Bone marrow (tissue), 2 donors: ENCODE measurements around the gene CDK17.

Source experiments
- DNase-seq, 2 donors: peaks; one replicate each; lab custom pipeline; 2025; lab: John Stamatoyannopoulos, UW

The CDK17 gene

DNA sequence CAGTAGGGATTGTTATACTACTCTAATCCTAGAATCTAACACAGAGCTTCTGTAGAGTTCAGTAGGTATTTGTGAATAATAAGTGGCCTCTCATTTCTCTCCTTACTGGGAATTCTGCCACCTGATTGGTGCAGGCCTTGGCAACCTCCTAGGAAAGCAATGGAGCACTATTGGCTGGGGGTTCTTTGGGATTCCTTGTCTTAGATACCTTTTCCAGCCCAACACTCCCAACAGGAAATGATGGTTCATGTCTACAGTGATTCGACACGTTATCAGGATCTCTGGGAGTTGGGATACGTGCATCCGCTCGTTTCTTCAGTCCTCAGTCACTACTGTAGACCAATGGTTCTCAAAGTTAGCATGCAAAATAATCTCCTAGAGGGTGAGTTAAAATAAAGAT is 138.7 kb downstream of the CDK17 start:
- DNase-seq = no peak

DNA sequence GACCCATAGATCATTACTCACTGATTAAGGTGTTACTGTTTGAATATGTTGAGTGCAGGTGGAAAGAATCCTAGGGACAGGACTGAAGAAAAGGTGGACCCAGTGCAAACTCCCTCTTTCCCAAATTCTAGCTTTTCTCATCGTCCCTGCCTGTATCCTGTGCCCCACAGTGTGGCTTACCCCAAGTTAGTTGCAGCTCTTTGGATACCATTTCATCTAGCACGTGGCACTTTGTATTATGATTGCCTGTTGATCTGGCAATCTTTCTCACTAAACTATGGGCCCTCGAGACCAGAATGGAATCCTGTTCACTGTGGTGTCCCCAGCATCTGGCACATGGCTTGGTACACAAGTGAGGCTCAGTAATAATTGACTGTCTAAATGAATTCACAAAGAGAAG is 139.6 kb downstream of the CDK17 start:
- no peak for DNase-seq

DNA sequence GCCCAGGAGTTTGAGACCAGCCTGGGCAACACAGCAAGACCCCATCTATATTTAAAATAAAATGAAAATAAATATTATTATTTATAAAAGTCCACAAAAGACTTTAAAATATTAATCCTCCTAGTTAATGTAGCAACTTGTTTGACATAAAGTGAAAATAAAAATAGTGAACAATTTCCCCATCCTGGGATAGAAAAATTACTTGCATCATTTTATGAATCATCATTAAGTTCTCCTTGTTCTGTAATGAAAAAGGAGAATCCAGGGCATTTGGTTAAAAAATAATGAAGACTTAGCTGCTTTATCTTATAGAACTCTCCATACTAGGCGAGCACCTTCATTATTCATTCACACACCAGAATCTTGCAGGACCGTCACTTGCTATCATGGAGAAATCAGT is 140.0 kb downstream of the CDK17 start:
- DNase-seq = no peak

DNA sequence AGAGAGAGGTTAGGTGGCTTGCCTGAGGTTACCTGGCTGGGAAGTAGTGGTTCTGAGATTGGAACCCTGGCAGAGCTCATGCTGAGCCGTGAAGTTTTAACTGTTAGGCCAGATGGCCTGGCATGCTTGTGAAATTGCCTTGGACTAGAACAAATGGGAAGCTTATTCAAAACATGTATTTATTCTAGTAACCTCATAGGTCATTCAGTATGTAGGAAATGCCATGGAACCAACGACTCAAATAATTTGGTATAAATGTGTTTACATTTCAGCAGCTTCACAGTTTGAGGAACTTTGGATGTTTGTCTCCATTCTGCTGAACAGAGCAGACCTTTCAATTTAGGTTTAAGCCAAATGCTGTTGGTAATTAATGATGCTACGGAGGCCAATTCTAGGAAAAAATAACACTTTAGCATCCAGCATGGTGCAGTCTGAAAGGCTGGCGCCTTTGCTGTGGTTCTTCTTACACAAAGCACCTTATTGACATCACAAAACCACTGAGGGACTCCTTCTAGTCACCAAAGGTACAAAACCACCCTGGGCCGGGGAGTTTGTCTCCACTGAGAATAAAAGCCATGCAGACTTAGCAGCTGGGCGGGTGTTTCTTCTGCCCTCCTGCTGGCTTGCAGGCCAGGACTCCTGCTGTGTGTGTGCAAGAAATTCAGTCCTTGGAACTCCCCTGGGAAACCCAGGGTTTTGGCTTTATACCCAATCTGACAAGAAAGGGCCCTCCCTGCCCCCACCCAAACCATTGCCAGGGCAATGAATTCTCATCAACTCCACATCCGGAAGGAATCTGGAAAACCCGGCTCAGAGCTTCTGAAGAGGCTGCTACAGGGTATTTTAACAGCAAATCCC is 141.9 kb downstream of the CDK17 start:
- DNase-seq = no peak

DNA sequence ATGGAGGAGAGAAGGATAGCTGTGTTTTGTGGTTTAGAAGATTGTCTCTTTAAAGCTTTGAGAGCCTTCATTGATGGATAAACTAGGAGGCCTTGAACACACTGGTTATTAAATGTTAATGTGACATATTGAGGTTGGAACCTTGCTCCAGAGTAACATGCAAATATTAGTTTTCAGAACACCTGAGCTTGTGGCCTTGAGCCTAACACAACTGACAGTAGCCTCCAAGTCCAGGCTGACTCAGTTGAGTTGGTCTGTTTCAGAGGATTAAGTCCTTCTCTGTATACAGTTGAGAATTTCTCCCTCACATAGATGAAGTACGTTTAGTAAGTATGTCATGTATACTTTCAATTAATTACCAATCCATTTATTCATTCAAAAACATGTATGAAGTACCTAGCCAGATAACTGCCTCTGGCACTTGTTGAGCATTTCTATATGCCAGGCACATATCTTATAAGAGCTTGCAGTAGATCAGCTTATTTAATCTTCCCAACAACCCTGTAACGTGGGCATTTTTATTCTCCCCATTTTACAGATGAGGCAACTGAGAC is 142.6 kb downstream of the CDK17 start:
- DNase-seq = no peak

DNA sequence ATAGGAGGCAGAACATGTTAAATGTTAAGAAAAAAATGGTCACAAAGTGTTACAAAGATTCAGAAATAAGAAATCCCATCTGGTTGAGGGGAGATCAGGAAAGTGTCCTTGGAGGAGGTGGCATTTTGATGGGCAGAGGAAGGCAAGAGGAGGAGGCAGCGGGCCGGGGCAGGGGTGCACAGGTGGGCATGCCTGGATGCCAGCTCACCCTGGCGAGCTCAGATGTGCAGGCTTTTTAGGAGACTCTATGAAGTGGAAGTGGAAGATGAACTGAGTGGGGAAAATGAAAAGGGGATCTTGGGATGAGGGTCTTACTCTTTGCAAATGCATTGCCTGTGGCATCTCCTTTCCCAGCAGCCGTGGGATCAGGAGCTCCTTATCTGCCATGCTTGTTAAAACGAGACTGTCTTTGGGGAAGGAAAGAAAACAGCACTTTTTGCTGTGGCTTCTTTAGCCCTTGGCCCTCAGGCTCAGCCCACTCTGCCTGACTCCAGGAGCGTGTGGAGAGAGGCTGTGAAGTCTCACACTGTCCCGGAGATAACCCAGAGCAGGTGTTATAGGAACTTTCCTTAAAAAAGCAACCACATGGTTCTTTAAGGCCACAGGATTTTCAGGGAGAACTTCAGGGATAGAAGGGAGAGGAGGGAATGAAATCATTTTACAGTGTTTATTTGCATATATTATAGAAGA is 143.4 kb downstream of the CDK17 start:
- DNase-seq = no peak

DNA sequence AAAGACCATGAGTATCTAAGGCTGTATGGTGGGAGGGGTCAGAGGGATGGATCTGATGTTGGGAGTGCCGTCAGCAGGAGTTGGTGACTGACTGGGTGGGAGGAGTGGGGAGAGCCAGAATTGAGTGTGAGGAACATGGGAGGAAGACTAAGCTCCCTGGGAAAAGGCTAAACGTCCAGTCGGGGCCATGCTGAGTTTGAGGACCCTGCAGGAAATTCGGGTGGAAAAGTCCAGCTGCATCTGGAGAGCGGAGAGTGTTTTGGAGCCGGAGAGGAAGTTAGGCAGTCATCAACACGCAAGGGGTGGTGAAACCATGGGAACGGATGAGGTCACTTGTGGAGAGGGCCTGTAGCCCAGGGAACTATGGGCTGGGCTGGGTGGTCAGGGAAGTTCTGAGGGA is 145.2 kb downstream of the CDK17 start:
- DNase-seq = no peak

DNA sequence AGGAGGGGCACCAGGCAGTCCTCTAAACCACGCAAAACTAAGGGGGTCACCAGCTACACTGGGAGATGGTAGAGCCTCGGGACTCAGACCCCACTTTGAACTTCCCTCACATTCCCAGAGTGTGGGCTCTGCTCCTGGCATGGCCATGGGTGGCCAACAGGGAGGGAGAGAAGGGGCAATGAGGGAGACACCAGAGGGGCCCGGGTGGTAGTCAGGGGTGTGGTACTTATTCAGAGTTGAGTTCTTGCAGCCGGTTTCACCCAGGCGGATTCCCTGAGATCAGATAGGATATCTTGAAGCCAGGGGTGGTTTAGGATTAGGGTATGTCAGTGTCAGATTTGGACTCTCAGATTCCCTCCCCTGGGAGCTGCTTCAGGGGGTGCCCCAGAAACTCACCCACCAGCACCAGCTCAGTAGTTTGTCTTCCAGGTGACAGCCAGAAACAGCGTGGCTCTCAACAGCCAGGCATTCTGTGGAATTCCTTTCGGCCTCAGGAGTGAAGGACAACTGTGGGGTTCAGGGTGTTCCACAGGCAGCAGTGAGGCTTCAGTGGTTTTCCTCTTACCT is 150.0 kb downstream of the CDK17 start:
- no peak for DNase-seq

DNA sequence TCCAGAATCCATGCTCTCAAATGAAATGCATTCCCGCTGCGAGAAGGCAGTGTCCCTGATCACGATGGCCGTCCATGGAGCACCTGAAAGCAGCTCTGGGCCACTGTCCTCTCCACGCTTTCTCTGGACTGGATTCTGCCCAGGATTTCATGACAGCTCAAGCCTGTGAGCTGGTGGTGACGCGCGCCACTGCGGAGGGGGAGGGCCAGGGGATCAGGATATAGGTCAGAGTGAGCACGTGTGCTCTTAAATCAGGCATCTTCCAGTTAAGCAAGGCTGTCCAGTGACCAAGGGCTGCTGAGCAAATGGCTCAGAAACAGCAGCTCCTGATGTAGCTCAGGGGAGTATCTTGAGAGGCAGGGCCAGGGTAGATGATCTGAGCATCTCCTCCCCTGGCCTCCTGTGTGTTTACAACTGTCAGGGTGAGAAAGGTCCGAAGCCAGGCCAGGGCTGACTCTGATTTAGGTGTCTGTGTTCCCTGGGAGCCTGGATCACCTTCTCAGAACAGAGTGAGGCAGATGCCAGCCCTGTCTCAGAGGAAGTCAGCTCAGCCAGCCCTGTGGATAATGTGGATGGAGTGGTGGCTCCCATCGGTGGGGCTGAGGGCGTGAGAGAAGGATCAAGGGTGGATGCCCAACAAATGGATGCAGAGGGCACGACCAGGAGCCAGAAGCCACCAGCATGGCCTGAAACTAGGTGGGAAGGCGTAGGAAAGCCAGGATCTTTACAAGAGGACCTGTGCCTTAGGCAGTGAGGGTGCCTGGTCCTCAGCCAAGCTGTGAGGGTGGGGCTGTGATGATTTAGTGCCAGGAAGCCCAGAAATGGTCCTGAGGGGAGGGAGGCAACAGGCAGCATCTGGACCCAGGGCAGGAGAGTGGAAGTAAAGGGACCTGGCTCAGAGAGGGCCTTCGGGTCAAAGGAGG is 150.8 kb downstream of the CDK17 start:
- no peak for DNase-seq

DNA sequence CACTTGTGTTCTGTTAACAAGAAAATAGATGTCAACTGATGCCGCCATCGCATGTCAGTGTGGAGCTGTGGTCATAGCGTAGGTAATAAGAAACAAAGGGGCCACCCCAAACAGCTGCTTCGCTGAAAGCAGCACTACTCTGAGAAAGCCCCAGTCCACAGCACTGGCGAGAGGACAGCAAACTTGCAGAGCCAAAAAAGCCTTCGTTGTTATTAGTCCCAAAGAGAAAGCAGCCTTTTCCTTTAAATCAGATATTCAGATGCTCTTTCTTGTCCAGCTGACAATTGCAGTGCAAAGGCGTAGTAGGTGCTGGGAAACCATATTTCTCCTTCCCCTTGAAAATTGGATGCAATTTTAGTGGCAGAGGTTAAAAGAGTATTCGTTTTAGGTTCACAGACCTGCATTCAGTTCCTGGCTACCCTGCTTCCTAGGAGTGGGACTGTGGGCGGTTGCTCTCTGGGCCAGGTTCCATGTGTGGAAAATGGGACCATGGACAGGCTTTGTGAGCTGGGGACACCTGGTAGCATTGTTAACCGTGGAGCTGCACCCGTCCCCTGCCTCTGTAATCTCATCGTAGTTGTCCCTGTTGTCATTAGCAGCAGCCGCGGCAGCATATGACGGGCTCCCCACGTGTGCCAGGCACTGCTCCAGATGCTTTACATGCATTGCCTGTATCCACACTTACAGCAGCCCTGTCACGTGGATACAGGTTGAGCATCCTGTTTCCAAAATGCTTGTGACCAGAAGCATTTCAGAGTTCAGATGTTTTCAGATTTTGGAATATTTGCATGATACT is 151.9 kb downstream of the CDK17 start:
- no peak for DNase-seq

DNA sequence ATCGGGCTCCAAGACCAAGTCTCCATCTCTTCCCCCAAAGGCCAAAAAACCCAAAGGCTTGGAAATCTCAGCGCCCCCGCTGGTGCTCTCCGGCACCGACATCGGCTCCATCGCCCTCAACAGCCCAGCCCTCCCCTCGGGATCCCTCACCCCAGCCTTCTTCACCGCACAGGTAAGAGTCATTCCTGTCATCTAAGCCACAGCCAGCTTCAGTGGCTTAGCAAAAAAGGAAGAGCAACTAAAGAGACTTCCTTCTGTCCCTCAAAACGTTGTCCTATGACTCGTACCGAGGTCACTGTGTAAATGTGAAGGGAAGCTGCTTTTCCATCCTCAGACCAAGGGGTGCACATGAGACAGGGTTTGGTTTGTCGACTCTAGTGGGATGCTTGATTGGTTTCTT is 152.7 kb downstream of the CDK17 start:
- peak in 1 of 2 donors; percentile 19 for DNase-seq

DNA sequence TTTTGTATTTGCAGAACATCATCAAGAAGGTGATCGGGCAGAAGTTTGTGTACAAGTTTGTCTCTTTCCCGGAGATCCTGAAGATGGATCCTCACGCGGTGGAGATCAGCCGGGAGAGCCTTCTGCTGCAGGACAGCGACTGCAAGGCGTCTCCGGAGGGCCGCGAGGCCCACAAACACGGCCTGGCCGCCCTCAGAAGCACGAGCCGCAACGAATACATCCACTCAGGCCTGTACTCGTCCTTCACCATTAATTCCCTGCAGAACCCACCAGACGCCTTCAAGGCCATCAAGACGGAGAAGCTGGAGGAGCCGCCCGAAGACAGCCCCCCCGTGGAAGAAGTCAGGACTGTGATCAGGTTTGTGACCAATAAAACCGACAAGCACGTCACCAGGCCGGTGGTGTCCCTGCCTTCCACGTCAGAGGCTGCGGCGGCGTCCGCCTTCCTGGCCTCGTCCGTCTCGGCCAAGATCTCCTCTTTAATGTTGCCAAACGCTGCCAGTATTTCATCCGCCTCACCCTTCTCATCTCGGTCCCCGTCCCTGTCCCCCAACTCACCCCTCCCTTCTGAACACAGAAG is 153.2 kb downstream of the CDK17 start:
- DNase-seq = no peak

DNA sequence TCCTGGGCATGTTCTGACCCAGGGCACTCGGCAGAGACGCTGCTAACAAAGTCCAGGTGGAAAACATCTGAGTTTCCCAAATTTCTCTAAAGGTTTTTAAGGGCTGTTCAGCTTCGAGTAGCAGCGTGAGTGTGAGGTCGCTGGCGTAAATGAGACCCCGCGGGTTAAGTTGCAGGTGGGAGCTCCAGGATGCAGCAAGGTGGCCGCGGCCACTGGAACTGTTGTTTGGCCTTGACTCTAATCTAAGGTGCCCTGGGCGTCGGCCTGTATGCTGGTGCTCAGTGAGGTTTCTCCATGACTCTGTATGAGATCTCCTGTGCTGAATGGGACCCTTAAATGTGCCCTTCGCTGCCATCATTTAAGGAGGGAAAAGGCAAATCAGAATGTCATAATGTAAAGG is 155.4 kb downstream of the CDK17 start:
- DNase-seq = no peak

DNA sequence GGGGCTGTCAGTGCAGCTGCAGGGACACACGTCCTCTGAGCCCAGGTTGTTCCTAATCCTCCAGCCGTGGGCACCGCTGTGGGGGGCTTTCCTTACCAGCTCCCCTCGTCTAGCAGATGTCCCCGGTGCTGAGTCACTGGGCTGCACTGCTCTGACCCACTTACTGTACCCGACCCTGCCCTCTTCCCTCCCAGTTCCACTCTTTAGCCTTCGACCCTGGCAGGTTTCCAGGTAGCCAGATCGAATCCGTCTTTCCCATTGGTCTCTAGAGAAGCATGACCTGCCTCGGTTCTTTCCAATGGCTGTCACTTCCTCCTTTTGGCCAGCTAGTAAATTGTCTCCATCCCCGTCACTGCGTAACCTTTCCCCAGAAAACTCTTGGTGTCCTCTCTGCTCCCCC is 157.6 kb downstream of the CDK17 start:
- DNase-seq = no peak

DNA sequence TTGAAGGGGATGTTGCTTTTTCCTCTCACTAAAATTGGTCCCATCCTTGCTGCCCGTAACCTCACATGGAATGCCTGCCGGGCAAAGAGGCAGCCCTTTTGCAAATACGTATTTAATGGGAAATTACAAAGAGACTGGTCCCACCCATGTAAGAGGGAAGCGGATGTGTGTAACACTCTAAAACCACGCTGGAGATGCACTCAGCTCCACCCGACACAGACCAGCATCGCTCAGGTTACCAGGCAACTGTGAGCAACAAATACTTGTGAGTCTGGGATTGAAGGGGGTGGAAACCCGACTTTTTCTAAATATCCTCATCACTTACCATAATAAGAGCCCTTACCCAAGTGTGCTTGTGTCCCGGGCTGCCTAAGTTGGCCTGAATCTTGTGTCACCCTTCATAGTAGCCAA is 158.4 kb downstream of the CDK17 start:
- no peak for DNase-seq

DNA sequence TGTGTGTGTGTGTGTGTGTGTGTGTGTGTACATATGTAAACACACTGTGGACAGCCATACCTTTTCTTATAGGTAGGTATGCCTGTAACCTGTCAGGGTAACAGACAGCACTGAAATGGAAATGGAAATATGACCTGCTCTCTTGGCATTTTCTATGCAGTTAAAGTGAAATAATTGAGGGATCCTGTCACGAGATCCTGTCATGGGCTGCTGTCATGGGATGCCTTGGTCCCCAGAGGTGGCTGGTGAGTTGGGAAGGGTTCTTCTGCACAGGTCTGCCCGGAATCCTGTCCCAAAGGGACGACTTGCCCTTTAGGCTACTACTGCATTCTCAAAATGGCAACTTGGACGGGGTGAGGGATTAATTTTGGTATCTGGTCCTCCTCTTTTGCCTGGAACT is 158.8 kb downstream of the CDK17 start:
- DNase-seq = no peak

DNA sequence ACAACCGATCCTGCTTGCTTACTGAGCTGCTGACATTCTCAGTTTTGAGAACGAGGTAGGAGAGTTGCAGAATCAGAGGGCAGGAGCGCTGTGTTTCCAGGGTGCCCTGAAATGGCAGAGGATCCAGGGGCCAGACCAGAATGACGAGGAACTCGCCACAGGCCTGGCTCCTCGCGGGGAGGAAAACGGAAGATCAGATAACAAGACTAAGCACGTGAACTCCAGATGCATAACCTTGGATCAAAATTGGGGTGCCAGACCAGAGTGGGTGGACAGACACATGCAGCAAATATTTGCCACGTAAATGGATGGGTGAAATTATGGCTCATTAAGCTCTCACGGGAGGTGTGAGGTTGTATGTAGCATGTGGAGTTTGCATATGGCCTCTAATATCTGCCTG is 159.6 kb downstream of the CDK17 start:
- DNase-seq = no peak

DNA sequence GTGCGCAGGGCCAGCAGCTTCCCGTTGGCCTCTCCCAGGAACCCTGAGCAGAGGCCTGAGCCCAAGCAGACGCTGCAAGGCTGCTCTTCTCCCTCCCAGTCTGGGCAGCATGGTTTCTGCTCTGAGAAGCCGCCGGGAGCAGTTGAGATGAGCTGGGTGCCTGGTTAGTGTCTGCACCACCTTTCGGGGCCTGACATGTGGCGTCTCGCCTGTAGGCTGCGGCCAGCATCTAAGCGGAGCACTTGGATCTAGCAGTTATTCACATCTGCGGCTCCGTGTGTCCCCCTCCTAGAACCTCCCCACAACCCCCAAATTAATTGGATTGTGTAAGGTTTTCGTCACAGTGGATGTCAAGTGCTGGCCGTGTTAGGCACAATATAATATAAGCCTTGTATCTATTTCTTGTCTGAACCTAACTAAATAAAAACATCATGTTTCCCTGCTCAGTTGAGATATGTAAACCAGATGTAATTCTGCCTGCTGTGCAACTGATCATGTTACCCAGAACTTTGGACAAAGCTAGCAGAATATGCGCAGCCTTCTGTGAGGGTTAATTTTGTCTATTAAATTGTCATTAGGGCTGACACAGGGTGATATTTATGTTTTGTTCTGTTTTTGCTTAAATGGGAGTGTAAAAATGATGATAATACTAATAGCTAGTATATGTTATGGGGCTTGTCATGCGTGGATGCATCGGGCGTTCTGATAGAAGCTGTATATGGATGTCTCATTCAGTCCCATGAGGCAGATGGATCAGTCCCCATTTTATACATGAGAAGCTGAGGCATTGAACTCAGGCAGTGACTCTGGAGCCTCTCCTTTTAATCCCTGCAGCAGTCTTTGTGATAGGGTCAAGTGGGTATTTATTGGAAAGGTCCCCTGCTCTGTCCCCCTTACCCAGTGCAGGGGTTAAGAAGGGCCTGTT is 160.3 kb downstream of the CDK17 start:
- no peak for DNase-seq

DNA sequence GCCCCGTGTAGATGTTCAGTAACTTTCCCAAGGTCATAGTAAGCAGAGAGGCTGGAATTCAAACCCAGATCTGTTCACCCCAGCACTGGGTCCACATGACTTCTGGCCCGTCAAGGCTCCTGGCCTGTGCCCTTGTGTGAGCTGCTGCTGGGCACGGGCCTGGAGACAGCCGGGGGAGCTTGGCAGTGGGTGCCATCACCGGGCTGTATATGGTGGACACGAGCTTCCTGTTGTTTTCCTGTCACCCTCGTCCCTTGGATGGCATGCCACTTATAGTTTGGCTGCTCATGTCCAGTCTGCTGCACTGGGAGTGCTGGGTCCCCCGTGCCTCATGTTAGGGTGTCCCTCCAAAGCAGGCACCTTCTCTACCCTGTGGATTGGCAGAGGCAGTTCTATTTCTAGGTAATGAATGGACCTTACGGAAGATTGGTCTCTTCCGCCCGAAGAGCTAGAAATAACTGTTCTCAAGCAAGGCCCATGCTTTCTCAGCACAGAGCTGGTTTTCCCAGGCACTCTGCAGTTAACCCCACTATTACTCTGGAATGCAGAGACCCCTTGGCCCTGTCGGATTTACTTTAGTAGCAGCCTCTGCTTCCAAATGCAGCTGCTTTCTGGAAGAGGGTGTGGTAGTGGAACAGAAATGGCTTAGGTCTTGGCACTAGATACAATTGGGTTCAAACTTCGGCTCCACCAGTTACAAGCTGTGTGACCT is 161.7 kb downstream of the CDK17 start:
- no peak for DNase-seq
